Brain microvascular endothelial cell (primary cell): ENCODE measurements around the gene ABHD12.
A peak's percentile ranks its signal among the peaks of the same experiment; 100 is the strongest.
"Not testable (repeated sequence)": the region's sequence is repeated elsewhere in the genome, so short reads cannot be mapped to it uniquely, and the experiment has no call there.

Experiments
- DNase-seq: peaks from one replicate; pipeline ENCODE4 v3.0.0-alpha.2; 2020
- H3K27ac ChIP-seq: fragments of 250-450 bp; sonication (Bioruptor Pico); 2 replicates; pipeline ENCODE4 v1.5.1; 2020; ENCODE audit warnings: mild to moderate bottlenecking, moderate library complexity
- H3K27me3 ChIP-seq: fragments of 250-450 bp; sonication (Bioruptor Pico); replicated peaks from 2 replicates; pipeline ENCODE4 v1.5.1; 2020; ENCODE audit warnings: mild to moderate bottlenecking
- H3K36me3 ChIP-seq: fragments of 250-450 bp; sonication (Bioruptor Pico); replicated peaks from 2 replicates; pipeline ENCODE4 v1.5.1; 2020; ENCODE audit warnings: mild to moderate bottlenecking
- H3K4me3 ChIP-seq: 2 replicates; pipeline ENCODE4 v1.5.1; 2011; ENCODE audit warnings: low read depth, mild to moderate bottlenecking, control low read depth, low read length, moderate library complexity
- in situ Hi-C: cut with HindIII; loops from 2 replicates; pipeline ENCODE4 v1.10.0; 2017; ENCODE audit warnings: low sequenced_read_pairs, low pct_ligation_motif_present
- TF ChIP-seq, protein P1 (sequence below): IDR thresholded peaks from 2 replicates; pipeline ENCODE4 v1.5.1; 2011; ENCODE audit warnings: low read depth, mild to moderate bottlenecking, moderate library complexity, low read length, control low read depth, inconsistent platforms; ENCODE audit errors: missing control alignments

Gene ABHD12

DNA sequence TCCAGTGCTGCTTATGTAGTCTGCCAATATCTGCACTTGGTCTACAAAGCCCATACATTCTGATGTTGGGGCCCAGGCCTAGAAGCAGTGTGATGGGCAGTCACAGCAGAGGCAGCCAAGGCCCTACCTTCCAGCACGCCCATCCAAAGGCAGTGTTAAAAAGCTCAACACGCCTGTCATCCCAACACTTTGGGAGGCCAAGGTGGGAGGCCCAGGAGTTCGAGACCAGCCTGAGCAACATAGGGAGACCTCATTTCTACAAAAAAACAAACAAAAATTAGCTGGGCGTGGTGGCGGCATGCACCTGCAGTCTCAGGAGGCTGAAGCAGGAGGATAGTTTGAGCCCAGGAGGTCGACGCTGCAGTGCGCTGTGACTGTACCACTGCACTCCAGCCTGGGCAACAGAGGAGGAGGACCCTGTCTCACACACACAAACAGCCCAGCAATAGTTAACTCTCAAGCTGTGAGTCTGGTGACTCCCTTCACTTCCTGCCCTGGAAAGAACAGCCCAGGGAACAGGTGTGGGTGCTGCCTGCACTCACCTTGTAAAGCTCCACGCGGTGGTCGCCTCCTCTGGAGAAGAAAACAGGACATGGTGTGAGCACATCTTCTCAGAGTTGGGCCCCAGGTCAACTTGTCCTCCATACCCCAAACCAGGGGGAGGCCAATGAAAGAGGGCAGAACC, 74.0 kb downstream of the ABHD12 start:
- in situ Hi-C loops, result no loop called here
- Histone ChIP-seq H3K27ac (no peak overlapping the region), H3K36me3 (peaks cover 3% of the 10 kb centered on the region), H3K4me3 (no peak overlapping the region), H3K27me3 (no peaks in the 10 kb centered on the region)
- no peak for DNase-seq
- TF ChIP-seq, protein P1, sequence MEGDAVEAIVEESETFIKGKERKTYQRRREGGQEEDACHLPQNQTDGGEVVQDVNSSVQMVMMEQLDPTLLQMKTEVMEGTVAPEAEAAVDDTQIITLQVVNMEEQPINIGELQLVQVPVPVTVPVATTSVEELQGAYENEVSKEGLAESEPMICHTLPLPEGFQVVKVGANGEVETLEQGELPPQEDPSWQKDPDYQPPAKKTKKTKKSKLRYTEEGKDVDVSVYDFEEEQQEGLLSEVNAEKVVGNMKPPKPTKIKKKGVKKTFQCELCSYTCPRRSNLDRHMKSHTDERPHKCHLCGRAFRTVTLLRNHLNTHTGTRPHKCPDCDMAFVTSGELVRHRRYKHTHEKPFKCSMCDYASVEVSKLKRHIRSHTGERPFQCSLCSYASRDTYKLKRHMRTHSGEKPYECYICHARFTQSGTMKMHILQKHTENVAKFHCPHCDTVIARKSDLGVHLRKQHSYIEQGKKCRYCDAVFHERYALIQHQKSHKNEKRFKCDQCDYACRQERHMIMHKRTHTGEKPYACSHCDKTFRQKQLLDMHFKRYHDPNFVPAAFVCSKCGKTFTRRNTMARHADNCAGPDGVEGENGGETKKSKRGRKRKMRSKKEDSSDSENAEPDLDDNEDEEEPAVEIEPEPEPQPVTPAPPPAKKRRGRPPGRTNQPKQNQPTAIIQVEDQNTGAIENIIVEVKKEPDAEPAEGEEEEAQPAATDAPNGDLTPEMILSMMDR, result no peak

DNA sequence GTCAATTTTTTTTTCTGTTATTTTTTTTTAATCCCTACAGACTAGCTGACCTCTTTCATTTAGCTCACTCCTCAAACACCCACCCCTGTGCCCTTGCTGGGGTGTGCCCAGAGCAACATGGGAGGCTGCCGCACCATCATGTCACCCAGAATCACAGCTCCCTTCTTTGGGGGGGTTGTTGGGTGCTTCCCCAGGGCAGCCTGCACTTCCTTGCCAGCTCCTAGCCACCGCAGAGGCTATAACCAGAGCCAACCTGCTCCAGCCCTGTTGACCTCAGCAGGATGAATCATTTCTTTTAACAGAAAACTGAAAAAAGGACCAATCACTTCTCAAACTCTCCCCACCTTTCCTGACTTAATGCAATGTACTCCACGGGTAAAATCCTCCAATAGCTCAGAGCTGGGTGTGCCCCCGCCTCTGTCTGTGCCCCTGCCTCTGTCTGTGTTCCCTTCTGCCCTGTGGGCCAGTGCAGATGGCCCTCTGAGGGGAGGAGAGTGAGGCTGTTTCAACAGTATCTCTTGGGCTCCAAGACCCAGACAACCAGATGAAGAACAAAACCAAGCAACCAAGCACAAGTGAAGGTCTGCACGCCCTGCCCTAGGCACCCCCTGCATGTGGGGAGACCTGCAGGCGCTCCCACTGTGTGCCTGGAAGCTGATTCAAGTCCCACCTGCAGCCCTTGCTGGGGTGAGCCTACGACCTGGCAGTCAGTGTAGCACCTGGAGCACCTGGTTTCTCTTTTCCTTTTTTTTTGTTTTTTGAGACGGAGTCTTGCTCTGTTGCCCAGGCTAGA, 75.0 kb downstream of the ABHD12 start:
- no peaks in the 10 kb centered on the region for H3K36me3 ChIP-seq

DNA sequence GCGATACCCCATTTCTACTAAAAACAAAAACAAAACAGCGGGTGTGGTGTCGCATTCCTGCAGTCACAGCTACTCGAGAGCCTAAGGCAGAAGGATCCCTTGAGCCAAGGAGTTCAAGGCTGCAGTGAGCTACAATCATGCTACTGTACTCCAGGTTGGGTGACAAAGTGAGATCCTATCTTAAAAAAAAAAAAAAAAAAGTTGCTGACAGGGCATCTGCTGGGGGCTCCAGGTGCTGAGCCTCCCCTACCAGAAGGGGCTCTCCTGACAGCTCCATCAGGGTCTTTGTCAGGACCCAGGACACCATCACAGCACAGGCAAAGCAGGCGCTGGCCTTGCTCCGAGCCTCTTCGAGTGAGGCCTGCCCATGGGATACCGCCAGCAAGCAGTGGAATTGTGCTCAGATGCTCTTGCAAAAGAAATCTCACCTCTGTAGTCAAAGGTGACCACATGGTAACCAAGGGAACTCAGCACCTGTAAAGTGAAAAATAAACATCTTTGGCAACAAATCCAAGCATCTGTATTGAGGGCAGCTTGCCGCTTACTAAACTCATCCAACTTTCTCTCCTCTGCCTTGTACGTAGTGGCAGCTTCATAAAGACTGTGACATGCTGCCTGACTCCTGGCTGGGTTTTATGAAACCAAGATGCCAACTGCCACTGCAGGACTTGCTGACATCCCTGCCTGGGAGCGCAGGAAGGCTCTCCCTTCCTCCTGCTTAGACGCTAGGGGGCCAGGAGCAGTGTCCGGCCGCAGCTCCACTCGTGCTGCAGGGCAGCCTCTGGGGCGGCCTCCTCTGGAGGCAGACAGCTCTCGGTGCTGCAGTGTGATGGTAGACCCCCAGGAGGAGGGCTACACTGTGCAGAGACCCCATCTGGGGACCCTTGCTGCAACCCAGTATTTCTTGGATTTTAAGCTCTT, 75.9 kb downstream of the ABHD12 start:
- TF ChIP-seq, protein P1, result peak; percentile 53
- no peak overlapping the region for H3K4me3 ChIP-seq
- no peaks in the 10 kb centered on the region for H3K27me3 ChIP-seq
- no peak overlapping the region for H3K27ac ChIP-seq
- DNase-seq, result no peak
- in situ Hi-C loops, result no loop called here
- no peaks in the 10 kb centered on the region for H3K36me3 ChIP-seq

More for the DNA sequence above, 75.0 kb downstream of the ABHD12 start:
- peak; percentile 45 for DNase-seq
- Histone ChIP-seq H3K27ac (no peak overlapping the region), H3K27me3 (no peaks in the 10 kb centered on the region), H3K4me3 (no peak overlapping the region)
- TF ChIP-seq, protein P1, result no peak
- in situ Hi-C loops, result no loop called here

DNA sequence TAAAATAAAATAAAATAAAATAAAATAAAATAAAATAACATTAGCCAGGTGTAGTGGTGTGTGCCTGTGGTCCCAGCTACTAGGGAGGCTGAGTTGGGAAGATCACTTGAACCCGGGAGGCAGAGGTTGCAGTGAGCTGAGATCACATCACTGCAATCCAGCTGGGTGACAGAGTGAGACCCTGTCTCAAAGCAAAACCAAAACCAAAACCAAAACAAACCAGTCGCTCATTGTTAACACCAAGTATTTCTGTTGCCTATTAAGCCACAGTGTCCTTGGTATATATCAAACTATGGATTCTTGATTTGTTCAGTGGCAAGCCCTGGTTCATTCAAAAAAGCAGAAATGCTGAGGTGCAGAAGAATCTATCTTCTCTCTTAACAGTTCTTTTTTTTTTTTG, 77.0 kb downstream of the ABHD12 start:
- TF ChIP-seq, protein P1, result no peak
- no peak overlapping the region for H3K27ac ChIP-seq
- H3K4me3 ChIP-seq, result no peak overlapping the region
- in situ Hi-C loops, result no loop called here
- no peak for DNase-seq
- H3K36me3 ChIP-seq, result no peaks in the 10 kb centered on the region
- H3K27me3 ChIP-seq, result no peaks in the 10 kb centered on the region

DNA sequence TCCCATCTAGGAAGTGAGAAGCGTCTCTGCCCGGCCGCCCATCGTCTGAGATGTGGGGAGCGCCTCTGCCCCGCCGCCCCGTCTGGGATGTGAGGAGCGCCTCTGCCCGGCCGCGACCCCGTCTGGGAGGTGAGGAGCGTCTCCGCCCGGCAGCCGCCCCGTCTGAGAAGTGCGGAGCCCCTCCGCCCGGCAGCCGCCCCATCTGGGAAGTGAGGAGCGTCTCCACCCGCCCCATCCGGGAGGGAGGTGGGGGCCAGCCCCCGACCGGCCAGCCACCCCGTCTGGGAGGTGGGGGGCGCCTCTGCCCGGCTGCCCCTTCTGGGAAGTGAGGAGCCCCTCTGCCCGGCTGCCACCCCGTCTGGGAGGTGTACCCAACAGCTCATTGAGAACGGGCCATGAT, 77.9 kb downstream of the ABHD12 start:
- in situ Hi-C loops, H3K4me3 ChIP-seq, DNase-seq, H3K36me3 ChIP-seq, H3K27me3 ChIP-seq, H3K27ac ChIP-seq: not testable (repeated sequence)
